Measurements from ENCODE around the gene ZNF488. TPM values are rescaled to one million over a fixed set of nuclear protein-coding genes. Genes with fewer than 3 reads are reported as not detected.

Gene ZNF488
- total RNA-seq, 2 experiments from 2014 or later: 0.84 to 0.93 TPM

- CTCF ChIA-PET: no interaction called here
- no peak for DNase-seq
Measured at GRCh38 chr10:47415520-47416304, 31.6 kb upstream of the ZNF488 start.

GRCh38 chr10:47414752-47415519, 30.8 kb upstream of the ZNF488 start:
- CTCF ChIA-PET: no interaction called here
- Mint-ChIP-seq H3K27ac (no peak overlapping the region), H3K9me3 (no peaks in the 10 kb centered on the region), H3K36me3 (ENCODE audit: low read depth) (no peaks in the 10 kb centered on the region), H3K4me1 (ENCODE audit: low read depth) (no peaks in the 10 kb centered on the region), H3K4me3 (no peak overlapping the region), H3K27me3 (ENCODE audit: low read depth) (no peaks in the 10 kb centered on the region)
- no peak for DNase-seq
- intact Hi-C loops (cut with micrococcal nuclease): no loop called here

More at GRCh38 chr10:47415520-47416304, 31.6 kb upstream of the ZNF488 start:
- no peaks in the 10 kb centered on the region for H3K36me3 Mint-ChIP-seq (ENCODE audit: low read depth)
- no peak overlapping the region for H3K4me3 Mint-ChIP-seq
- no peaks in the 10 kb centered on the region for H3K27me3 Mint-ChIP-seq (ENCODE audit: low read depth)
- intact Hi-C loops (cut with micrococcal nuclease): no loop called here
- no peaks in the 10 kb centered on the region for H3K9me3 Mint-ChIP-seq
- no peaks in the 10 kb centered on the region for H3K4me1 Mint-ChIP-seq (ENCODE audit: low read depth)
- H3K27ac Mint-ChIP-seq: no peak overlapping the region

GRCh38 chr10:47414227-47414592, 30.1 kb upstream of the ZNF488 start:
- no peaks in the 10 kb centered on the region for H3K4me1 Mint-ChIP-seq (ENCODE audit: low read depth)
- H3K4me3 Mint-ChIP-seq: no peak overlapping the region
- H3K27me3 Mint-ChIP-seq (ENCODE audit: low read depth): no peaks in the 10 kb centered on the region
- no peak for DNase-seq
- CTCF ChIA-PET: no interaction called here
- H3K36me3 Mint-ChIP-seq (ENCODE audit: low read depth): no peaks in the 10 kb centered on the region
- no peak overlapping the region for H3K27ac Mint-ChIP-seq
- H3K9me3 Mint-ChIP-seq: no peaks in the 10 kb centered on the region
- intact Hi-C loops (cut with micrococcal nuclease): no loop called here

- intact Hi-C loops (cut with micrococcal nuclease): no loop called here
- no peak for DNase-seq
- Mint-ChIP-seq H3K27ac (no peak overlapping the region), H3K27me3 (ENCODE audit: low read depth) (no peaks in the 10 kb centered on the region), H3K4me3 (no peak overlapping the region), H3K4me1 (ENCODE audit: low read depth) (no peaks in the 10 kb centered on the region), H3K36me3 (ENCODE audit: low read depth) (no peaks in the 10 kb centered on the region), H3K9me3 (no peaks in the 10 kb centered on the region)
- CTCF ChIA-PET: no interaction called here
Measured at GRCh38 chr10:47413531-47414226, 29.6 kb upstream of the ZNF488 start.

GRCh38 chr10:47412869-47413268, 28.8 kb upstream of the ZNF488 start:
- Mint-ChIP-seq H3K4me3 (no peak overlapping the region), H3K9me3 (no peaks in the 10 kb centered on the region), H3K27ac (no peak overlapping the region), H3K4me1 (ENCODE audit: low read depth) (no peaks in the 10 kb centered on the region), H3K27me3 (ENCODE audit: low read depth) (no peaks in the 10 kb centered on the region), H3K36me3 (ENCODE audit: low read depth) (no peaks in the 10 kb centered on the region)
- CTCF ChIA-PET: no interaction called here
- no peak for DNase-seq
- intact Hi-C loops (cut with micrococcal nuclease): no loop called here

GRCh38 chr10:47412177-47412730, 28.2 kb upstream of the ZNF488 start:
- H3K4me1 Mint-ChIP-seq (ENCODE audit: low read depth): no peaks in the 10 kb centered on the region

GRCh38 chr10:47410862-47411261, 26.8 kb upstream of the ZNF488 start:
- H3K27ac Mint-ChIP-seq: no peak overlapping the region
- no peaks in the 10 kb centered on the region for H3K9me3 Mint-ChIP-seq
- intact Hi-C loops (cut with micrococcal nuclease): no loop called here
- H3K4me1 Mint-ChIP-seq (ENCODE audit: low read depth): no peaks in the 10 kb centered on the region
- H3K4me3 Mint-ChIP-seq: no peak overlapping the region
- CTCF ChIA-PET: no interaction called here
- DNase-seq: no peak
- no peaks in the 10 kb centered on the region for H3K36me3 Mint-ChIP-seq (ENCODE audit: low read depth)
- no peaks in the 10 kb centered on the region for H3K27me3 Mint-ChIP-seq (ENCODE audit: low read depth)

More at GRCh38 chr10:47412177-47412730, 28.2 kb upstream of the ZNF488 start:
- no peak for DNase-seq
- Mint-ChIP-seq H3K36me3 (ENCODE audit: low read depth) (no peaks in the 10 kb centered on the region), H3K4me3 (no peak overlapping the region), H3K27me3 (ENCODE audit: low read depth) (no peaks in the 10 kb centered on the region), H3K27ac (no peak overlapping the region), H3K9me3 (no peaks in the 10 kb centered on the region)
- intact Hi-C loops (cut with micrococcal nuclease): no loop called here
- CTCF ChIA-PET: no interaction called here

GRCh38 chr10:47410271-47410670, 26.2 kb upstream of the ZNF488 start:
- Mint-ChIP-seq H3K9me3 (no peaks in the 10 kb centered on the region), H3K4me1 (ENCODE audit: low read depth) (no peaks in the 10 kb centered on the region), H3K27ac (no peak overlapping the region), H3K4me3 (no peak overlapping the region), H3K36me3 (ENCODE audit: low read depth) (no peaks in the 10 kb centered on the region), H3K27me3 (ENCODE audit: low read depth) (no peaks in the 10 kb centered on the region)
- intact Hi-C loops (cut with micrococcal nuclease): no loop called here
- CTCF ChIA-PET: no interaction called here
- no peak for DNase-seq

GRCh38 chr10:47409866-47410256, 25.8 kb upstream of the ZNF488 start:
- DNase-seq: no peak
- Mint-ChIP-seq H3K27me3 (ENCODE audit: low read depth) (no peaks in the 10 kb centered on the region), H3K27ac (no peak overlapping the region), H3K9me3 (no peaks in the 10 kb centered on the region), H3K4me3 (no peak overlapping the region), H3K36me3 (ENCODE audit: low read depth) (no peaks in the 10 kb centered on the region), H3K4me1 (ENCODE audit: low read depth) (no peaks in the 10 kb centered on the region)
- intact Hi-C loops (cut with micrococcal nuclease): no loop called here
- CTCF ChIA-PET: no interaction called here

- Mint-ChIP-seq H3K9me3 (no peaks in the 10 kb centered on the region), H3K27me3 (ENCODE audit: low read depth) (no peaks in the 10 kb centered on the region), H3K4me3 (no peak overlapping the region), H3K4me1 (ENCODE audit: low read depth) (no peaks in the 10 kb centered on the region), H3K27ac (no peak overlapping the region), H3K36me3 (ENCODE audit: low read depth) (no peaks in the 10 kb centered on the region)
- DNase-seq: no peak
- CTCF ChIA-PET: no interaction called here
- intact Hi-C loops (cut with micrococcal nuclease): no loop called here
Measured at GRCh38 chr10:47409171-47409865, 25.2 kb upstream of the ZNF488 start.

GRCh38 chr10:47408606-47409005, 24.5 kb upstream of the ZNF488 start:
- CTCF ChIA-PET: no interaction called here
- no peaks in the 10 kb centered on the region for H3K4me1 Mint-ChIP-seq (ENCODE audit: low read depth)
- no peaks in the 10 kb centered on the region for H3K9me3 Mint-ChIP-seq
- no peak overlapping the region for H3K4me3 Mint-ChIP-seq
- no peaks in the 10 kb centered on the region for H3K27me3 Mint-ChIP-seq (ENCODE audit: low read depth)
- DNase-seq: no peak
- no peaks in the 10 kb centered on the region for H3K36me3 Mint-ChIP-seq (ENCODE audit: low read depth)
- H3K27ac Mint-ChIP-seq: no peak overlapping the region
- intact Hi-C loops (cut with micrococcal nuclease): no loop called here

Measured in activated naive CD4-positive, alpha-beta T cell treated with anti-CD3 and anti-CD28 coated beads for 36 hours (primary cell).